ENCODE data around the gene MAP3K7.

DNA sequence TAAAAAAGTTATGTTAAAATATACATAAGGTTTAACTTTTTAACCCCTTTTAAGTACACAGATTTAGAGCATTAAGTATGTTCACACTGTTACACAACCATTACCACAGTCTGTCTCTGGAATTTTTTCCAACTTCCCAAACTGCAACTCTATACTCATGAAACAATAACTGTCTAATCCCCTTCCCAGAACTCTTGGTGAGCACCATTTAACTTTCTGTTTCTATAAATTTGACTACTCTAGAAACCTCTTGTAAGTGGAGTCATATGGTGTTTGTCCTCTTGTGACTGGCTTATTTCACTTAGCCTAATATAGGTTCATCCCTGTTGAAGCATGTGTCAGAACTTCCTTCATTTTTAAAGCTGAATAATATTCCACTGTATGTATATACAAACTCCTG, 98.1 kb downstream of the MAP3K7 start:
- TF ChIP-seq BACH1 (IDR thresholded peaks at IDR 0.05; ENCODE audit: low read length) (no peak), POLR2AphosphoS5 (IDR thresholded peaks at IDR 0.05; ENCODE audit: low read depth, low read length) (no peak), EP300 (IDR thresholded peaks at IDR 0.05; ENCODE audit: borderline replicate concordance in 1 of 2, low read depth in 2 of 2, low read length in 2 of 2) (no peak)

Data from H1 (cell line).